ENCODE results near the gene NXT2. TPM values are rescaled to one million over a fixed set of nuclear protein-coding genes. Genes with fewer than 3 reads are reported as not detected.

Gene NXT2
- total RNA-seq, 1 experiment from 2014 or later: 58.1 TPM

Other genes starting within 250 kb of the NXT2 start
- gene GUCY2F, start 54.8 kb upstream of the NXT2 start, total RNA-seq (2014; rRNA removed; shearing (Covaris generic)): not detected in 2 replicates
- gene KCNE5, start 88.3 kb downstream of the NXT2 start, total RNA-seq (2014; rRNA removed; shearing (Covaris generic)): not detected in 2 replicates
- gene ACSL4, start 196.4 kb downstream of the NXT2 start, total RNA-seq (2014; rRNA removed; shearing (Covaris generic)): 33.8 and 46.3 TPM in 2 replicates

Data from A172 (cell line).